ENCODE data around the gene LGR6. TPM values are rescaled to one million over a fixed set of nuclear protein-coding genes. Genes with fewer than 3 reads are reported as not detected.

LGR6 gene
- not detected in 2 replicates for total RNA-seq

GRCh38 chr1:202193614-202194327 is at the start of gene LGR6:
Gene LGR6 (plus strand): TSS chr1:202193799. CDS start chr1:202193990, 191 bp downstream.

GRCh38 chr1:202144402-202145067 is 49.1 kb upstream of the LGR6 start, which contains the start of gene ARL8A:
Gene ARL8A (minus strand): TSS chr1:202144737. CDS start chr1:202144572, 165 bp downstream.

GRCh38 chr1:202160377-202160940 is 33.1 kb upstream of the LGR6 start, which contains the start of gene PTPN7:
Gene PTPN7 (minus strand): TSS chr1:202160602. CDS start chr1:202159402, 1,200 bp downstream.

GRCh38 chr1:202348509-202349205 is 155.1 kb downstream of the LGR6 start, which contains the start of gene PPP1R12B:
Gene PPP1R12B (plus strand): TSS chr1:202348699. CDS start chr1:202348852, 153 bp downstream.

Other genes with a start within 250 kb of the LGR6 start
- gene LMOD1, start 247.3 kb upstream of the LGR6 start, total RNA-seq: 2.3 and 2.5 TPM in 2 replicates
- gene TIMM17A, start 238.3 kb upstream of the LGR6 start, total RNA-seq: 48.2 and 60.8 TPM in 2 replicates
- 52.9 and 70.5 TPM in 2 replicates for gene RNPEP, start 211.2 kb upstream of the LGR6 start, total RNA-seq
- gene ELF3, start 183.2 kb upstream of the LGR6 start, total RNA-seq: not detected in 2 replicates
- gene GPR37L1, start 70.9 kb upstream of the LGR6 start, total RNA-seq: under 0.01 TPM in 1 of 2 replicates, not detected in the other
- 25.6 and 29.8 TPM in 2 replicates for gene ARL8A, start 49.1 kb upstream of the LGR6 start, total RNA-seq
- not detected in 2 replicates for gene PTPN7, start 33.2 kb upstream of the LGR6 start, total RNA-seq
- gene UBE2T, start 148.1 kb downstream of the LGR6 start, total RNA-seq: 12.8 and 13.4 TPM in 2 replicates
- gene PPP1R12B, start 154.9 kb downstream of the LGR6 start, total RNA-seq: 1.3 and 7.9 TPM in 2 replicates